Natural killer cell (primary cell): ENCODE data around the gene KCNQ2. TPM values are rescaled to one million over a fixed set of nuclear protein-coding genes. Genes with fewer than 3 reads are reported as not detected.

Experiments
- ATAC-seq, 3 donors: fragments of 150-1000 bp in 2 of 3; fragments of 200-7000 bp in 1 of 3; cut with Tn5 transposase; 1 replicate in 1 of 3; 2 replicates in 2 of 3; pipeline ENCODE4 v1.10.0; 2021; ENCODE audit warnings: mild to moderate bottlenecking in 2 of 3, moderate library complexity in 2 of 3
- DNase-seq, 2 donors: peaks; one replicate each; pipeline versions ENCODE4 v3.0.0 to v3.0.0-alpha.2; 2013 to 2021; ENCODE audit warnings: mixed read lengths in 1 of 2
- H3K27ac ChIP-seq: one replicate; pipeline ENCODE4 v1.5.1; 2013; ENCODE audit warnings: mild to moderate bottlenecking, low read length
- H3K27me3 ChIP-seq: one replicate; pipeline ENCODE4 v1.6.1; 2013; ENCODE audit warnings: low read length; ENCODE audit not compliant: control insufficient read depth, insufficient read depth
- H3K36me3 ChIP-seq: one replicate; pipeline ENCODE4 v1.6.1; 2013; ENCODE audit warnings: low read length; ENCODE audit not compliant: control insufficient read depth, insufficient read depth
- H3K4me1 ChIP-seq: one replicate; pipeline ENCODE4 v1.6.1; 2013; ENCODE audit warnings: low read length; ENCODE audit not compliant: control insufficient read depth, insufficient read depth
- H3K4me3 ChIP-seq: one replicate; pipeline ENCODE4 v1.5.1; 2013; ENCODE audit warnings: low read length
- H3K9me3 ChIP-seq: one replicate; pipeline ENCODE4 v1.6.1; 2013; ENCODE audit warnings: low read length; ENCODE audit not compliant: control insufficient read depth, insufficient read depth
- H3K27ac Mint-ChIP-seq, 2 donors: one replicate each; pipeline ENCODE4 v1.8.0; 2022; ENCODE audit warnings: mild to moderate bottlenecking in 2 of 2, mixed read lengths in 2 of 2, moderate library complexity in 1 of 2
- H3K27me3 Mint-ChIP-seq, 2 donors: one replicate each; pipeline ENCODE4 v1.8.0; 2022; ENCODE audit warnings: low read depth in 2 of 2, mixed read lengths in 2 of 2
- H3K36me3 Mint-ChIP-seq: one replicate; pipeline ENCODE4 v1.8.0; 2022; ENCODE audit warnings: mixed read lengths
- H3K4me1 Mint-ChIP-seq, 2 donors: one replicate each; pipeline ENCODE4 v1.8.0; 2022; ENCODE audit warnings: mixed read lengths in 2 of 2
- H3K4me3 Mint-ChIP-seq: one replicate; pipeline ENCODE4 v1.8.0; 2022; ENCODE audit warnings: mild to moderate bottlenecking, moderate library complexity, mixed read lengths
- H3K9me3 Mint-ChIP-seq, 2 donors: one replicate each; pipeline ENCODE4 v1.8.0; 2022; ENCODE audit warnings: mixed read lengths in 2 of 2
- WGBS: methylation state at CpG from one replicate; pipeline ENCODE4 v1.1.7; 2013; ENCODE audit warnings: missing lambda C conversion rate; ENCODE audit not compliant: insufficient coverage; 5-methylcytosine and 5-hydroxymethylcytosine counted together
- intact Hi-C: fragments of 100-400 bp; cut with micrococcal nuclease; formaldehyde crosslinking; loops from one replicate; pipeline ENCODE4 v1.14.2; 2022
- total RNA-seq, 4 donors: library from RNA; stranded (reverse); fragments of 120-200 nt in 1 of 4; gene quantifications; one replicate each; pipeline versions ENCODE4 v1.2.3 to v1.2.4, GENCODE V29; 2013 to 2022
- TF ChIP-seq, protein P1 (sequence below): fragments of 200-600 bp; IDR thresholded peaks from one replicate; pipeline ENCODE4 v1.8.0; 2022; ENCODE audit warnings: antibody characterized with exemption

Gene KCNQ2
- total RNA-seq, 3 donors from 2014 or later (not counting 1 experiment from before 2014, with no cell fraction given) = not detected

DNA sequence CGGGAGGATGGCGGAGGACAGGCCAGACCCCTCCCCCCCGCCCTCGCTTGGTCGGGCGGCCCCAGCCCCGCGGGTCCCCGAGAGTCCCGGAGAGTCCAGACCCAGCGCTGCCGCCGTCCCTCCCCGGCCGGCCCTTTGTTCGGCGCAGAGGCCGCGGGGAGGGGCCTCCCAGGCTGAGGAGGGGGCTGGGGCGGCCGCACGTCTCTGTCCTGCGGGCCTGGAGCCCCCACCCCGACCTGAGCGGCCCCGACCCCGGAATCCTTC lies 806 bp downstream of the KCNQ2 start:
- no peaks in the 10 kb centered on the region for H3K4me1 ChIP-seq
- peaks cover 28% of the 10 kb centered on the region for H3K27me3 ChIP-seq
- DNase-seq = no peak
- intact Hi-C loops = no loop called here
- Mint-ChIP-seq H3K4me1 (peaks cover 0 to 6% of the 10 kb centered on the region in 2 donors), H3K27ac (no peak overlapping the region), H3K9me3 (no peaks in the 10 kb centered on the region), H3K27me3 (peaks cover 21 to 25% of the 10 kb centered on the region in 2 donors), H3K36me3 (no peaks in the 10 kb centered on the region), H3K4me3 (no peak overlapping the region)
- TF ChIP-seq, protein P1, sequence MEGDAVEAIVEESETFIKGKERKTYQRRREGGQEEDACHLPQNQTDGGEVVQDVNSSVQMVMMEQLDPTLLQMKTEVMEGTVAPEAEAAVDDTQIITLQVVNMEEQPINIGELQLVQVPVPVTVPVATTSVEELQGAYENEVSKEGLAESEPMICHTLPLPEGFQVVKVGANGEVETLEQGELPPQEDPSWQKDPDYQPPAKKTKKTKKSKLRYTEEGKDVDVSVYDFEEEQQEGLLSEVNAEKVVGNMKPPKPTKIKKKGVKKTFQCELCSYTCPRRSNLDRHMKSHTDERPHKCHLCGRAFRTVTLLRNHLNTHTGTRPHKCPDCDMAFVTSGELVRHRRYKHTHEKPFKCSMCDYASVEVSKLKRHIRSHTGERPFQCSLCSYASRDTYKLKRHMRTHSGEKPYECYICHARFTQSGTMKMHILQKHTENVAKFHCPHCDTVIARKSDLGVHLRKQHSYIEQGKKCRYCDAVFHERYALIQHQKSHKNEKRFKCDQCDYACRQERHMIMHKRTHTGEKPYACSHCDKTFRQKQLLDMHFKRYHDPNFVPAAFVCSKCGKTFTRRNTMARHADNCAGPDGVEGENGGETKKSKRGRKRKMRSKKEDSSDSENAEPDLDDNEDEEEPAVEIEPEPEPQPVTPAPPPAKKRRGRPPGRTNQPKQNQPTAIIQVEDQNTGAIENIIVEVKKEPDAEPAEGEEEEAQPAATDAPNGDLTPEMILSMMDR = no peak
- WGBS = 3% methylated on average over 27 of the region's 27 CpGs
- no peak for ATAC-seq
- H3K4me3 ChIP-seq = no peak overlapping the region
- H3K36me3 ChIP-seq = no peaks in the 10 kb centered on the region
- H3K27ac ChIP-seq = no peak overlapping the region
- H3K9me3 ChIP-seq = no peaks in the 10 kb centered on the region

DNA sequence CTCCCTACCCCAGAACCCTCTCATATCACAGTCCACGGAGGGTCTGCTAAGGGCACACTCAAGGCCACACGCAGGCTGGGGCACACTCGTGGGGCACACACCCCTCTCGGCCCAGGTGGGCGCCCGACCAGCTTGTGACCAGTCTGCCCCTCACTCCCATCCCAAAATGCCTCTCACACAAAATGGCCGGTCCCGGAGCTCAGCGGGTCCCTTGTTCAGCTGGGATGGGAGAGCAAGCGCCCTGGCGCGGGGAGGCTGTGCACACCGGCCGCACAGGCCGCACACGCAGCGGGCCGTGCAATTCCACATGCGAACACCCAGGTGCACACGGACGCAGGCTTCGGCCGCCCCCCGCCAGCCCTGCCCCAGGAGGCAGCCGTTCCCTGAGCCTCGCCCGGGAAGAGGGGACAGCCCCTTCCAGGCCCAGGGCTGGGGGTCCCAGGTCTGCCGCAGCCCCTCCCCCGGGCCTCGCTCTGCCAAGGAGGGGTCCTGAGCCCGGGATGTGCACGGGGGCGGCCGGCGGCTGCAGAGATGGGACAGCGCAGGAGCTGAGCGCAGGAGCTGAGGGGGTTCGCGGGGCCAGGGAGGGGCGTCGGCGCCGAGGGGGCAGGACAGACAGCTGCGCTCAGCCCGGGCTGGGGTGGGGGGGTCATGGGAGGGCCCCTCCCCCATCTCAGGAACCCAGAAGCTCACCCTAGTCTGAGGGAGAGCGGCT lies 1.3 kb downstream of the KCNQ2 start:
- Mint-ChIP-seq H3K4me3 (no peak overlapping the region), H3K27ac (no peak overlapping the region), H3K4me1 (peaks cover 0 to 6% of the 10 kb centered on the region in 2 donors), H3K27me3 (peaks cover 21 to 24% of the 10 kb centered on the region in 2 donors), H3K9me3 (no peaks in the 10 kb centered on the region), H3K36me3 (no peaks in the 10 kb centered on the region)
- 16% methylated on average over 46 of the region's 46 CpGs for WGBS
- Histone ChIP-seq H3K27ac (no peak overlapping the region), H3K4me1 (no peaks in the 10 kb centered on the region), H3K9me3 (no peaks in the 10 kb centered on the region), H3K4me3 (no peak overlapping the region), H3K36me3 (no peaks in the 10 kb centered on the region), H3K27me3 (peaks cover 28% of the 10 kb centered on the region)
- DNase-seq (no peak), ATAC-seq (no peak)
- intact Hi-C loops = no loop called here
- TF ChIP-seq, protein P1 = no peak

DNA sequence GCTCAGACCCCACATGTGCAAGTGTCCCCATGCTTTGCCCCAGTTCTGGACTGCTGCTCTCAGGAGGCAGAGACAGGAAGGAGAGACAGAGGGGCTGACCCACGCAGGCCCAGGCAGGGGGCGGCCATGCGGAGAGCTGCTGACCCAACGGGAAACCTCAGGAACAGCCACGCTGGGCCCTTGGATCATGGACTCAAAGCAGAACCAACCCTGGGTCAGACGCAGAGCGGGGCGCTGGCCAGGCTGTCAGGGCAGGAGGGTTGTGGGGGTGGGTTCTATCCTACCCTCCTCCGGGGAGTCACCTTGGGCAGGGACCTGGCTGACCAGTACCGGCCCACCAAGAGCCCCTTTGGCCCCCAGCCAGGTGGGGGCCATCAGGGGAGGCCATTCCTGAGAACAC lies 2.0 kb downstream of the KCNQ2 start:
- ATAC-seq (no peak), DNase-seq (no peak)
- no peaks in the 10 kb centered on the region for H3K4me1 ChIP-seq
- H3K27ac ChIP-seq = no peak overlapping the region
- Mint-ChIP-seq H3K9me3 (no peaks in the 10 kb centered on the region), H3K4me3 (peak overlapping the region; percentile 13), H3K4me1 (peaks cover 0 to 6% of the 10 kb centered on the region in 2 donors), H3K27me3 (peaks cover 17 to 19% of the 10 kb centered on the region in 2 donors), H3K27ac (no peak overlapping the region), H3K36me3 (no peaks in the 10 kb centered on the region)
- peaks cover 25% of the 10 kb centered on the region for H3K27me3 ChIP-seq
- H3K4me3 ChIP-seq = no peak overlapping the region
- intact Hi-C loops = no loop called here
- 82% methylated on average over 10 of the region's 10 CpGs for WGBS
- no peaks in the 10 kb centered on the region for H3K36me3 ChIP-seq
- no peaks in the 10 kb centered on the region for H3K9me3 ChIP-seq
- TF ChIP-seq, protein P1 = no peak

DNA sequence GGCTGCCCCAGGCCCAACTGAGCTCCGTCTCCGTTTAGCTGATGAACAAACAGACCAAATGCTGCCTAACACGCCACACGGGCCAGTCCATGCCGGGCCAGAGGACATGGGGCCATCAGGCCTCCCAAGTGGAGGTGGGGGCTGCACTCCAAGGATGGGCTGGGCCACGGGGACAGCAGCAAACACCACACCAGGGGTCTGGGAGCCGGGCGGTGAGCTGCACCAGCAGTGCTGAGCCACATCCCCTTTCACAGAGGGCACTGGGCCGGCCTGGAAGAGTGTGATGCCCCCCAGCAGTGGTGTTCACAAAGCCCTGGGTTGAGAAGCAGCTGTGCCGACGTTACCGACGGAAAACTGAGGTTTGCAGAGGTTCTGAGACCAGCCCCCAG lies 2.7 kb downstream of the KCNQ2 start:
- ATAC-seq (no peak), DNase-seq (no peak)
- Histone ChIP-seq H3K27ac (no peak overlapping the region), H3K4me1 (no peaks in the 10 kb centered on the region), H3K4me3 (no peak overlapping the region), H3K27me3 (peaks cover 23% of the 10 kb centered on the region), H3K9me3 (no peaks in the 10 kb centered on the region), H3K36me3 (no peaks in the 10 kb centered on the region)
- 78% methylated on average over 13 of the region's 13 CpGs for WGBS
- intact Hi-C loops = no loop called here
- Mint-ChIP-seq H3K9me3 (no peaks in the 10 kb centered on the region), H3K36me3 (no peaks in the 10 kb centered on the region), H3K27ac (no peak overlapping the region), H3K4me3 (no peak overlapping the region), H3K4me1 (peaks cover 0 to 6% of the 10 kb centered on the region in 2 donors), H3K27me3 (peaks cover 10 to 17% of the 10 kb centered on the region in 2 donors)
- TF ChIP-seq, protein P1 = no peak
